SIG-M5 treated with dmso at 0.1 percent for 504 hours (cell line): ENCODE results near the gene POU4F1.
"Not testable (repeated sequence)": the region's sequence is repeated elsewhere in the genome, so short reads cannot be mapped to it uniquely, and the experiment has no call there.

Source experiments
- DNase-seq: peaks from one replicate; lab custom pipeline; 2025; ENCODE audit not compliant: unreplicated experiment; lab: John Stamatoyannopoulos, UW

POU4F1 gene

DNA sequence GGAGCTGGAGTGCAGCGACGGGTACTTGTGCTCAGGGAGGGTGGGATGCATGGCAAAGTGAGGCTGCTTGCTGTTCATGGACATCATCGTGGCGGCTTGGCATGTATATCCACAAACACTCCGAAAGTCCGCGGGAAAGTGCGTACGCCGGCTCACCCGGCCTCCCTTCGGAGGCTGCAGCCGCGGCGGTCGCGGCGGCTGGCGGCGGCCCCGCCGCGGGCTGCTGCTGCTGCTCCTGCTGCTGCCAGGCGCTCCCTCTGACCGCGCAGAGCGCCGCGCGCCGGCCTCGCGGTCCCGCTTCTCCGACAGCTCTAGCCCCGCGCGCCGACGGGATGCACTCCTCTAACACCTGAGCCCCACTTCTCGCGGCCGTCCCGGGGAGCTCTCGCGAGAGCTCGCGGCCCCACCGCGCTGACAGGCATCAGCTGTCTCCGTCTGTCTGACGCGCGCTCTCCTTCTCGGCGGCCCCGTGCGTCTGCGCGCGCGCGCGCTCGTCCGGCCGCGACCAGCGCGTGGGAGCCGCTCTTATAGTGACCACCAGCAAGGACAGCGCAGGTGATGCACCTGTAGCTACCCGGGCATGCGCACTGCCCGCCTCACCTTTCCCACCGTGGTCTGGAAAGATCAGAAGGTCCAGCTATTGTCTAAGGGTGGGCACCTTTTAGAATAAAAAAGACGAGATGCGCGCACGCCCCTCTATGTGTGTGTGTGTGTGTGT, at the start of gene POU4F1:
Gene POU4F1 (minus strand): TSS at position 313 of the 718 bp plus-strand sequence. CDS start 226 bp downstream, at position 87.
- no peak for DNase-seq

GRCh38 chr13:78652651-78653050, 49.3 kb upstream of the POU4F1 start:
- no peak for DNase-seq

GRCh38 chr13:78650717-78651083, 47.3 kb upstream of the POU4F1 start:
- no peak for DNase-seq

- no peak for DNase-seq
Observed at GRCh38 chr13:78649997-78650716, 46.8 kb upstream of the POU4F1 start.

DNA sequence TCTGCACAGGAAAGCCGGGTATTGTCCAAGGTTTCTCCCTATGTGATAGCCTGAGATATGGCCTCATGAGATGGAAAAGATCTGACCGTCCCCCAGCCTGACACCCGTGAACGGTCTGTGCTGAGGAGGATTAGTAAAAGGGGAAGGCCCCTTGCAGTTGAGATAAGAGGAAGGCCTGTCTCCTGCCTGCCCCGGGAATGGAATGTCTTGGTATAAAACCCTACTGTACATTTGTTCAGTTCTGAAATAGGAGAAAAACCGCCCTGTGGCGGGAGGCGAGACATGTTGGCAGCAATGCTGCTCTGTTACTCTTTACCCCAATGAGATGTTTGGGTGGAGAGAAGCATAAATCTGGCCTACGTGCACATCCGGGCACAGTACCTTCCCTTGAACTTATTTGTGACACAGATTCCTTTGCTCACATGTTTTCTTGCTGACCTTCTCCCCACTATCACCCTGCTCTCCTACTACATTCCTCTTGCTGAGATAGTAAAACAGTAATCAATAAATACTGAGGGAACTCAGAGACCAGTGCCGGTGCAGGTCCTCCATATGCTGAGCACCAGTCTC, 43.8 kb upstream of the POU4F1 start:
- not testable (repeated sequence) for DNase-seq

DNA sequence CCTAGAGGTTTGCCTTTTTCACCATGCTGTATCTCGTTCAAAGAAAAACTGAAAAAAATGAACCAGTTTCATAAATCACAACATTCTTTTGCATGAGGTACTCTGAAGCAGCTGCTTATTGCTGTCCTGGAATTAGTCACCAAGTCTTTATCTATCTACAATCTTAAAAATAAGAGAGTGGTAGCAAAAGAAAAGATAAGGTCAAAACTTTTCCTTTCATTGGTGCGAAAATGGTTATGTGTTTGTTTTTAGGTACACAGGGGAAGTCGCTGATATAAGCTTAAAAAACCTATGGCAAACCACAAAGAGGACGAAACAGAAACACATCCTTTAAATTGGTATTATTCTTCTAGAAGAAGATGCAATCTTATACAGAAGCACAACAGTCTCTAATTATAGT, 34.9 kb upstream of the POU4F1 start:
- no peak for DNase-seq

GRCh38 chr13:78636495-78636894, 33.1 kb upstream of the POU4F1 start:
- no peak for DNase-seq

DNA sequence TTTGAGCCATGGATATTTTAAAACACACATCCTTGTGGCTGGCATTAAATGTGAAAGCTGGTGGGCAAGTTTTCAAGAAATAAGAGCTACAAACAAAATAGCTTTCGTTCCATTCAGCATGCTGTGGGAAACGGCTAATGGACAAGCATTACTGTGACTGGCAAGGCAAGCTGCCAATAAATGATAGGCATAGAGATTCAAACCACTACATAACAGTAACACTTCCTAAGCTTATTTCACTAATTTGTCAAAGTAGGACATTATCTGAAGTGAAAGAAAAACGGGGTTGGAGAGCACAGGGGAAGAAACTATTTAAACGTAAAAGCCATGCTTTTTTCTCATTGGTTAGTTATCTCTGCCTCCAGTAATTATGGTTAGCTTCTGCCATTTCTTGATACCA, 29.6 kb upstream of the POU4F1 start:
- no peak for DNase-seq

DNA sequence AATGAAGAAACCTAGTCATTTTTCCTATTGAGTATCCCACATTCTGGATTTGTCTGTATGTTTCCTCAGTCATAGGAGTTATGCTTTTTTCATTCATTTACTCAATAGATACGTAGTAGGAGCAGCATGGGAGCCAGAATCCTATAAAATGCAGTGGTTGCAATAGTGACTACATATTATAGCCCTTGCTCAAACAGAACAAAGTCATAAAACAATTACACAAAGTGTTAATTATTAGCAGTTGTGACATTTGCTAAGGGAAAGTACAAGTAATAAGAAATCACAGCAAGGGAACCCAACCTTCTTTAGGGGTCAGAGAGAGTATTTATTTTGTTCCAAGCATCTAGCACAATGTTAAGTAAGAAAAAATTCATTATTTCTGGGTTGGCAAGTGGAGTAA, 27.7 kb upstream of the POU4F1 start:
- no peak for DNase-seq

DNA sequence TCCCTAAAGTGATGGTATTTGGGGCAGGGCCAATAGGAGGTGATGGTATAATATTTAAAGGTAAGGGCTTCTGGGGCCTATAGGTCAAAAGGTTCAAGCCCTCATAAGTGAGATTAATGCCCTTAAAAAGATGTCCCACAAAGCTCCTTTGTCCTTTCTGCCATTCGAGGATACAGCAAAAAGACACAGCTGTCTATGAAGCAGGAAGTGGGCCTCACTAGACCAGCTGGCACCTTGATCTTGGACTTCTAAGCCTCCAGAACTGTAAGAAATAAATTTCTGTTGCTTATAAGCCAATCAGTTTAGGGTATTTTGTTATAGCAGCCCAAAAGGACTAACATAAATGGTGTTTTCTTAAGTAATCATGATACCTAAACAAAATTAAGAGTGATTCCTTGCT, 27.2 kb upstream of the POU4F1 start:
- DNase-seq, result no peak

- no peak for DNase-seq
Observed at GRCh38 chr13:78625384-78625783, 22.0 kb upstream of the POU4F1 start.

DNA sequence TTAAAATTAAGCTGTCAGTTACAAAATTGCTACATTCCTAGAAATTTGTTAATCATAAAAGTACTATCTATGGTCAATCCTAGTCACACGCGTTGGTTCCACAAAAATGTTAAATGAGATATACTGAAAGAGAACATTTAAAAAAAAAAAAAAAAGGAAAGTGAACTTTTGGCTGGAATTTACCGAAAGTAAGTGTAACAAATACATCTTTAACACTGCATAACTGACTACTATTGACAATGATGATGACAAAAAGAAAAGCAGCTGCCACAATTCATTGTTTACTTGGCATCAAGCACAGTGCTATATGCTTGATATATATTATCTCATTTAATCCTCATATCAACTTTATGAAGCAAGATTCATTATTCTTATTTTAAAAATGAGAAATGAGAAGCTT, 19.8 kb upstream of the POU4F1 start:
- no peak for DNase-seq

GRCh38 chr13:78620936-78621470, 17.7 kb upstream of the POU4F1 start:
- DNase-seq, result no peak

DNA sequence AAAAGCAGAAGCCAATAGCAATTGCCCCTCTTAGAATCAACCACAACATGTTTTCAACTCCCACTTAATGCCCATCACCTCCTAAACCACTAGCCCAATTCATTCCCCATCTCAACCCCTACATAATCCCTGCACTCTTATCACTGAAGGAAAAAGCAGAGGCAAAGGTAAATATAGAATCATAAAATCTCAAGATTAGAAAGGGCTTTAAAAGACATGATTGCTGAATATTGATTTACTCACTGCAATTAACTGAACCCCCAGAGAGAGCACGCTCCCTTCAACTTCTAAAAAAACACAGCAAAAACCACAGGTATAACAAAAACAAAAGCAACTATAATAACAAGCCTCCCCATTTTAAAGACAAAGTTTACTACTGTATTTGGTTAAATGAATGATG, 15.1 kb upstream of the POU4F1 start:
- DNase-seq, result no peak

GRCh38 chr13:78611040-78611439, 7.7 kb upstream of the POU4F1 start:
- DNase-seq, result no peak

- DNase-seq, result no peak
Observed at GRCh38 chr13:78610381-78610883, 7.1 kb upstream of the POU4F1 start.

GRCh38 chr13:78609464-78610205, 6.3 kb upstream of the POU4F1 start:
- DNase-seq, result no peak

- DNase-seq, result no peak
Observed at GRCh38 chr13:78608688-78609463, 5.5 kb upstream of the POU4F1 start.

DNA sequence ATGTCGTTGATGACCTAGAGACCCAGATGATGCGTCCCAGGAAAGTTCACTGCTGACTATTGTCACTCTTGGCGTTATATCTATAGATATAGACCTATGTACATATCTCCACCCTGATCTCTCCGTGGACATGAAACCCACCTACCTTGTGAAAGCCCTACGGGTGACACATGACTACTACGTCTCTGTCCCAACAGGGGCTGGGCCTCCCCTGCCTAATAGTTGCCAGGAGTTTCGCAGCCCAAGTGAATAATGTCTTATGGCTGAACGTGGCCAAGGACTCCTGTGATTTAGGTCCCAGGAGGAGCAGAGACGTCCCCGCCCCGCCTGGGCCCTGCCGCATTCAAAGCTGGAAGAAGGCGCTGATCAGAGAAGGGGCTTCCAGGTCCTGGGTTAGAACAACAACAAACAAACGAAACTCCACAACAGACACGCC, 4.9 kb upstream of the POU4F1 start:
- no peak for DNase-seq
